Smooth muscle cell (in vitro differentiated cells): ENCODE results near the gene KCNB1. TPM values are rescaled to one million over a fixed set of nuclear protein-coding genes. Genes with fewer than 3 reads are reported as not detected.

Experiments used
- DNase-seq: peaks from one replicate; lab custom pipeline; 2025; ENCODE audit not compliant: unreplicated experiment; lab: John Stamatoyannopoulos, UW
- H2AFZ ChIP-seq: fragments of 200-600 bp; sonication (generic); 2 replicates; pipeline ENCODE4 v1.6.0; 2016; ENCODE audit warnings: antibody characterized with exemption, low read depth, mild to moderate bottlenecking
- H3F3A ChIP-seq: fragments of 200-600 bp; sonication (generic); 2 replicates; pipeline ENCODE4 v1.6.0; 2017; ENCODE audit warnings: antibody characterized with exemption, low read depth
- H3K27ac ChIP-seq: fragments of 200-600 bp; sonication (generic); 2 replicates; pipeline ENCODE4 v1.5.1; 2016; ENCODE audit warnings: low read depth, mild to moderate bottlenecking
- H3K27me3 ChIP-seq: fragments of 200-600 bp; sonication (generic); 2 replicates; pipeline ENCODE4 v1.6.1; 2016; ENCODE audit warnings: low read depth, mild to moderate bottlenecking
- H3K36me3 ChIP-seq: fragments of 200-600 bp; sonication (generic); 2 replicates; pipeline ENCODE4 v1.5.1; 2016; ENCODE audit warnings: low read depth
- H3K4me1 ChIP-seq: fragments of 200-600 bp; sonication (generic); 2 replicates; pipeline ENCODE4 v1.5.1; 2016; ENCODE audit warnings: low read depth
- H3K4me2 ChIP-seq: fragments of 200-600 bp; sonication (generic); 2 replicates; pipeline ENCODE4 v1.6.0; 2016; ENCODE audit warnings: mild to moderate bottlenecking
- H3K4me3 ChIP-seq: fragments of 200-600 bp; sonication (generic); 2 replicates; pipeline ENCODE4 v1.5.1; 2016; ENCODE audit warnings: mild to moderate bottlenecking
- H3K79me2 ChIP-seq: fragments of 200-600 bp; sonication (generic); 2 replicates; pipeline ENCODE4 v1.6.0; 2016; ENCODE audit warnings: low read depth, mild to moderate bottlenecking
- H3K9ac ChIP-seq: fragments of 200-600 bp; sonication (generic); 2 replicates; pipeline ENCODE4 v1.6.0; 2016; ENCODE audit warnings: low read depth
- H3K9me3 ChIP-seq: fragments of 200-600 bp; sonication (generic); replicated peaks from 2 replicates; pipeline ENCODE4 v1.5.1; 2016; ENCODE audit warnings: low read depth
- H4K20me1 ChIP-seq: fragments of 200-600 bp; sonication (generic); 2 replicates; pipeline ENCODE4 v1.6.0; 2016; ENCODE audit warnings: low read depth
- WGBS: methylation state at CpG from one replicate; pipeline ENCODE4 v1.1.7; 2016; ENCODE audit warnings: low lambda C conversion rate; 5-methylcytosine and 5-hydroxymethylcytosine counted together
- polyA plus RNA-seq: library from polyadenylated mRNA; unstranded; fragments of >200 nt; fragmentation: Nextera tagmentation; extraction: Ambion mirVana; gene quantifications from 2 replicates; pipeline ENCODE4 v1.2.1, GENCODE V29; 2016
- total RNA-seq: library from RNA; depleted of rRNA; stranded (reverse); fragments of >200 nt; gene quantifications from 2 replicates; pipeline ENCODE4 v1.2.3, GENCODE V29; 2014
- TF ChIP-seq, protein P1 (sequence below): fragments of 200-600 bp; sonication (generic); IDR thresholded peaks from 2 replicates; pipeline ENCODE4 v1.5.1; 2017; ENCODE audit warnings: borderline replicate concordance, mild to moderate bottlenecking, antibody characterized with exemption; ENCODE audit not compliant: insufficient read depth, poor library complexity, severe bottlenecking

KCNB1 gene
- total and polyA plus RNA-seq, 2 experiments from 2014 or later: not detected

DNA sequence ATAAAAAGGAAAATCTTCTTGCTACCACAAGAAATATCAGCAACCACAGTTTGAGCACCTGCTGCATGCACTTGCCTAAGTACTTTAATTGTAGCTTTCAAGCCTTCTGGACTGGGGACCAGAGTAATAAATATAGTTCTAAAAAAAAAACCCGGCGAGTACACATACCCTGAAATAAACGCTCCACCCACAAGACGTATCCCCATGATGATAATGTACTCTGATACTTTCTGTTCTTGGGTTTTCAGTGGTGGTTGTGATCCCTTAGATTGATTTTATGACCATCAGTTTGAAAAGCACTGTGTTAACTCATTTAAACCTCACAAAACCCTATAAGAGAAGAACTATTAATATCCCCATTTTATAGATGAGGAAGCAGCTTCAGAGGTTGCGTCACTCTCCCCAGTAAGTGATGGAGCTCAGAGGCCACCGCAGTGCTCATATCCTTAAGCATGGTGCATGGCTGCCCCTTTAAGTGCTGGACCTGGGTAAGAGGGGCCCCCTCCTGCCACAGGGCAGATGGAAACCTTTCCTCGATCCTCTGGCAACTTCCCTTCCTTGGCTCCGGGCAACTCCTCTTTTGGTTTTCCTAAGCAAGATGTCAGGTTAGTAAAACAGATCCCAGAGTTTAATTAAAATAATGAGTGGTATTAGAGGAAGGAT lies 67.3 kb downstream of the KCNB1 start:
- Histone ChIP-seq H3K36me3 (no peaks in the 10 kb centered on the region), H2AFZ (no peak overlapping the region), H3K9me3 (no peaks in the 10 kb centered on the region), H3F3A (no peaks in the 10 kb centered on the region), H4K20me1 (no peaks in the 10 kb centered on the region), H3K4me2 (no peak overlapping the region), H3K4me3 (no peak overlapping the region), H3K27ac (no peak overlapping the region), H3K79me2 (no peaks in the 10 kb centered on the region), H3K9ac (no peak overlapping the region), H3K4me1 (no peaks in the 10 kb centered on the region), H3K27me3 (peaks cover 37% of the 10 kb centered on the region)
- no peak for DNase-seq
- TF ChIP-seq, protein P1, sequence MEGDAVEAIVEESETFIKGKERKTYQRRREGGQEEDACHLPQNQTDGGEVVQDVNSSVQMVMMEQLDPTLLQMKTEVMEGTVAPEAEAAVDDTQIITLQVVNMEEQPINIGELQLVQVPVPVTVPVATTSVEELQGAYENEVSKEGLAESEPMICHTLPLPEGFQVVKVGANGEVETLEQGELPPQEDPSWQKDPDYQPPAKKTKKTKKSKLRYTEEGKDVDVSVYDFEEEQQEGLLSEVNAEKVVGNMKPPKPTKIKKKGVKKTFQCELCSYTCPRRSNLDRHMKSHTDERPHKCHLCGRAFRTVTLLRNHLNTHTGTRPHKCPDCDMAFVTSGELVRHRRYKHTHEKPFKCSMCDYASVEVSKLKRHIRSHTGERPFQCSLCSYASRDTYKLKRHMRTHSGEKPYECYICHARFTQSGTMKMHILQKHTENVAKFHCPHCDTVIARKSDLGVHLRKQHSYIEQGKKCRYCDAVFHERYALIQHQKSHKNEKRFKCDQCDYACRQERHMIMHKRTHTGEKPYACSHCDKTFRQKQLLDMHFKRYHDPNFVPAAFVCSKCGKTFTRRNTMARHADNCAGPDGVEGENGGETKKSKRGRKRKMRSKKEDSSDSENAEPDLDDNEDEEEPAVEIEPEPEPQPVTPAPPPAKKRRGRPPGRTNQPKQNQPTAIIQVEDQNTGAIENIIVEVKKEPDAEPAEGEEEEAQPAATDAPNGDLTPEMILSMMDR: no peak
- WGBS: 88% methylated on average over 8 of the region's 8 CpGs

DNA sequence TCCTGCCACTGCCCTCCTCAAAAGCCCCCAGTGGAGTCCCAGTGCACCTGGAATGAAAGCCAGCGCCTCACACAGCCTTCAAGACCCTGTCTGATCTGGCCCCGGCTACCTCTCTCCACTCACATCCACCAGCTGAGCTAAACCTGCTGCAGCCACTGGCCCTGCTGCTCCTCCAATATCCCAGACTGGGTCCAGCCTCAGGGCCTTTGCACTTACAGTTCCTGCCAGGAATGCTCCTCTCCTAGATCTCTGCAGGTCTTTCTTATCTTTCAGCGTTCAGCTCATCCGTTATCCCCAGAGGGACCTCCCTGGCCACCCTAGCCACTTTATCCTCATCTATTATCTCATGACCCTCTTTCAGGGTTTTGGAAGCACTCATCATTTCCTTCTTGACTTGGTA lies 68.8 kb downstream of the KCNB1 start:
- Histone ChIP-seq H3F3A (no peaks in the 10 kb centered on the region), H3K36me3 (no peaks in the 10 kb centered on the region), H3K4me2 (no peak overlapping the region), H3K9ac (no peak overlapping the region), H3K27me3 (peaks cover 37% of the 10 kb centered on the region), H4K20me1 (no peaks in the 10 kb centered on the region), H3K79me2 (no peaks in the 10 kb centered on the region), H2AFZ (no peak overlapping the region), H3K4me3 (no peak overlapping the region), H3K4me1 (no peaks in the 10 kb centered on the region), H3K9me3 (no peaks in the 10 kb centered on the region), H3K27ac (no peak overlapping the region)
- DNase-seq: no peak
- 95% methylated on average over 4 of the region's 4 CpGs for WGBS
- TF ChIP-seq, protein P1: no peak

DNA sequence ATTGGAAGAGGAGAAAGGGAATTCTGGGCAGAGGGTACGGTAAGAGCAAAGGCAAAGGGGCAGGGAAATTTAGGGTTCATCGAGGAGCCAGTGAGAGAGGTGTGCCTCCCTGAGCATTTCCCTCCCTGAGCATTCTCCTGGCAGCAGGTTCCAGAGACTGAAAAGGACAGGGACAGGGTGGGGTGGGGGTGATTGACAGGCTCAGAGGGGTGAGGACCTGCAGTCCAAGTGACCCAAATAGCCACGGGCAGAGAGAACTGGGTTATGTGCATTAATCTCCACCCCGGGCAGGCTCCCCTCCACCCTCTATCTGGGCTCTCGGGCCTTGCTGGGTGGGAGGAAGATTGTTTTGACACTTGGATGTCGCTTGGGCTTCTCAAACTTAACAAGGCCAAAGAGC lies 69.5 kb downstream of the KCNB1 start:
- no peaks in the 10 kb centered on the region for H3K4me1 ChIP-seq
- H3K79me2 ChIP-seq: no peaks in the 10 kb centered on the region
- H3K4me3 ChIP-seq: no peak overlapping the region
- no peaks in the 10 kb centered on the region for H3K9me3 ChIP-seq
- no peak overlapping the region for H3K27ac ChIP-seq
- H3K9ac ChIP-seq: no peak overlapping the region
- TF ChIP-seq, protein P1: no peak
- no peaks in the 10 kb centered on the region for H3K36me3 ChIP-seq
- H4K20me1 ChIP-seq: no peaks in the 10 kb centered on the region
- DNase-seq: no peak
- H2AFZ ChIP-seq: no peak overlapping the region
- no peak overlapping the region for H3K4me2 ChIP-seq
- H3K27me3 ChIP-seq: peaks cover 37% of the 10 kb centered on the region
- no peaks in the 10 kb centered on the region for H3F3A ChIP-seq
- WGBS: 87% methylated on average over 6 of the region's 6 CpGs

DNA sequence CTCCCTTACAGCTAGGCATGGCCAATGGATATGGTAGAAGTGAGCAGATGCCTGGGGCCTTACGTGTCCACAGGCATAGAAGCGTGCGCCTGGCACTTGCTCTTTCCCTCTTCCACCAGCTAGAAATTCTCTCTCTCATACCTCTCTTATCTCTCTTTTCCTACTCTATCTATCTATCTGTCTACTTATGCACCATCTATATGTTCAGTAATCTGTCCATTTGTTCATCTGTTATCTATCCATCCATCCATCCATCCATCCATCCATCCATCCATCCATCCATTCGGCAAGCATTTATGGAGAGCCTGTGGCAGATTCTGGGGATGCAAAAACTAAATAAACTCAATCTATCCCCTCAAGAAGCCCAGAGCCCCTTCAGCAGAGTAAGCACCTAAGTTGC lies 70.2 kb downstream of the KCNB1 start:
- 94% methylated on average over 4 of the region's 4 CpGs for WGBS
- no peak for DNase-seq
- Histone ChIP-seq H2AFZ (no peak overlapping the region), H3K36me3 (no peaks in the 10 kb centered on the region), H3K4me3 (no peak overlapping the region), H3K4me1 (no peaks in the 10 kb centered on the region), H3K9ac (no peak overlapping the region), H3K9me3 (no peaks in the 10 kb centered on the region), H3K79me2 (no peaks in the 10 kb centered on the region), H3K27ac (no peak overlapping the region), H4K20me1 (no peaks in the 10 kb centered on the region), H3K4me2 (no peak overlapping the region), H3K27me3 (peaks cover 41% of the 10 kb centered on the region), H3F3A (no peaks in the 10 kb centered on the region)
- TF ChIP-seq, protein P1: no peak
